A549 (cell line): ENCODE measurements around the gene AQP6. TPM values are rescaled to one million over a fixed set of nuclear protein-coding genes. Genes with fewer than 3 reads are reported as not detected.

Source experiments
- ATAC-seq, 2 experiments: fragments of 200-7000 bp in 1 of 2; fragments of >200 bp in 1 of 2; cut with Nextera tagmentation in 1 of 2; cut with Tn5 transposase in 1 of 2; 3 replicates each; pipeline versions ENCODE4 v1.8.0 to v1.9.1; 2018 to 2020; ENCODE audit warnings: mild to moderate bottlenecking in 1 of 2, moderate library complexity in 1 of 2
- CTCF ChIA-PET: fragments of 300-600 bp; sonication (Branson Sonifier 250); formaldehyde crosslinking; extraction: SDS; loops from one replicate; lab custom pipeline; 2021; ENCODE audit warnings: antibody characterized with exemption, inconsistent platforms; lab: Yijun Ruan, JAX
- POLR2A ChIA-PET: fragments of 350-600 bp; formaldehyde crosslinking; extraction: SDS; loops from one replicate; lab custom pipeline; 2021; ENCODE audit warnings: antibody characterized with exemption, inconsistent platforms; lab: Yijun Ruan, JAX
- DNase-seq, 2 experiments: peaks; one replicate each; pipeline versions ENCODE4 v3.0.0 to v3.0.0-alpha.2; 2011 to 2016; ENCODE audit warnings: low read depth in 1 of 2, low spot score in 1 of 2
- FAIRE-seq: peaks from 2 replicates; lab custom pipeline; 2011; peaks lifted over from hg19 to GRCh38; lab: Jason Lieb, UNC
- H3K27ac ChIP-seq, 2 experiments: fragments of >200 bp; sonication (Bioruptor Twin); formaldehyde crosslinking; 3 replicates each; pipeline ENCODE4 v1.5.1; 2016 to 2017
- H3K4me1 ChIP-seq: fragments of >200 bp; sonication (Bioruptor Twin); formaldehyde crosslinking; 3 replicates; pipeline ENCODE4 v1.6.1; 2016
- H3K4me2 ChIP-seq: fragments of >200 bp; sonication (Bioruptor Twin); formaldehyde crosslinking; 3 replicates; pipeline ENCODE4 v1.6.1; 2016
- H3K4me3 ChIP-seq: fragments of >200 bp; sonication (Bioruptor Twin); formaldehyde crosslinking; 3 replicates; pipeline ENCODE4 v1.5.1; 2016
- H3K9me3 ChIP-seq: fragments of >200 bp; sonication (Bioruptor Twin); formaldehyde crosslinking; 3 replicates; pipeline ENCODE4 v1.6.1; 2016
- CEBPB ChIP-seq, 2 experiments: fragments of >200 bp in 1 of 2; sonication (Bioruptor Twin) in 1 of 2; formaldehyde crosslinking in 1 of 2; IDR thresholded peaks; 2 replicates each; pipeline ENCODE4 v1.6.1; 2012 to 2016
- HDAC2 ChIP-seq: fragments of 200-600 bp; sonication (generic); IDR thresholded peaks from 2 replicates; pipeline ENCODE4 v1.6.1; 2016
- HOXB13 ChIP-seq: fragments of 250-450 bp; sonication (Bioruptor Pico); IDR thresholded peaks from 2 replicates; pipeline ENCODE4 v1.5.0; 2020; ENCODE audit warnings: low read depth, mild to moderate bottlenecking, moderate library complexity
- NFE2L2 ChIP-seq: fragments of 150-350 bp; conservative IDR thresholded peaks from 2 replicates; pipeline ENCODE4 v1.6.1; 2014; ENCODE audit warnings: low read length
- POLR2AphosphoS2 ChIP-seq: conservative IDR thresholded peaks from 2 replicates; pipeline ENCODE4 v1.6.1; 2012; ENCODE audit warnings: low read length, improper control_type of control experiment, inconsistent platforms
- RNF2 ChIP-seq: fragments of 200-600 bp; sonication (generic); IDR thresholded peaks from 2 replicates; pipeline ENCODE4 v1.6.1; 2016; ENCODE audit warnings: low read depth, mild to moderate bottlenecking, antibody characterized with exemption, moderate library complexity, borderline replicate concordance
- SREBF2 ChIP-seq: fragments of 450-650 bp; IDR thresholded peaks from 2 replicates; pipeline ENCODE4 v1.6.1; 2014; ENCODE audit warnings: mild to moderate bottlenecking, moderate library complexity
- TFCP2L1 ChIP-seq: fragments of 250-450 bp; sonication (Bioruptor Pico); IDR thresholded peaks from 2 replicates; pipeline ENCODE4 v1.5.0; 2021; ENCODE audit warnings: mild to moderate bottlenecking
- ZSCAN20 ChIP-seq: fragments of 250-450 bp; sonication (Bioruptor Pico); IDR thresholded peaks from 2 replicates; pipeline ENCODE4 v1.8.0; 2022; ENCODE audit warnings: mild to moderate bottlenecking, moderate library complexity
- WGBS: methylation state at CpG from one replicate; pipeline ENCODE4 v1.1.6; 2017; ENCODE audit errors: missing lambda C conversion rate; 5-methylcytosine and 5-hydroxymethylcytosine counted together
- polyA plus RNA-seq, 4 experiments: library from polyadenylated mRNA; depleted of rRNA in 3 of 4; stranded (reverse); fragments of >200 nt; fragmentation: RNase III in 1 of 4; extraction: RNeasy Plus Mini Kit Qiagen cat#74134 plus additional on column Dnase treatment in 1 of 4; gene quantifications; 2 replicates in 3 of 4; 3 replicates in 1 of 4; pipeline ENCODE4 v1.2.3, GENCODE V29; 2011 to 2017
- TF ChIP-seq, protein P1 (sequence below): fragments of 450-650 bp; IDR thresholded peaks from 2 replicates; pipeline ENCODE4 v1.6.1; 2014; ENCODE audit warnings: antibody characterized with exemption
- TF ChIP-seq, protein P2 (sequence below): fragments of 250-450 bp; sonication (Bioruptor Pico); IDR thresholded peaks from 2 replicates; pipeline ENCODE4 v1.5.0; 2020; ENCODE audit warnings: low read depth, mild to moderate bottlenecking, moderate library complexity
- TF ChIP-seq, protein P3 (sequence below): IDR thresholded peaks from 2 replicates; pipeline ENCODE4 v1.6.1; 2012
- TF ChIP-seq, protein P4 (sequence below): fragments of 200-600 bp; sonication (generic); IDR thresholded peaks from 2 replicates; pipeline ENCODE4 v1.6.1; 2016; ENCODE audit warnings: antibody characterized with exemption, mild to moderate bottlenecking, moderate library complexity
- TF ChIP-seq, protein P5 (sequence below): fragments of >200 bp; sonication (Bioruptor Twin); formaldehyde crosslinking; IDR thresholded peaks from 3 replicates; pipeline ENCODE4 v1.5.1; 2016

Gene AQP6
- polyA plus RNA-seq, 2 of the 4 experiments (the other 2 are of a cell fraction), result 0.05 TPM; not detected in 1

DNA sequence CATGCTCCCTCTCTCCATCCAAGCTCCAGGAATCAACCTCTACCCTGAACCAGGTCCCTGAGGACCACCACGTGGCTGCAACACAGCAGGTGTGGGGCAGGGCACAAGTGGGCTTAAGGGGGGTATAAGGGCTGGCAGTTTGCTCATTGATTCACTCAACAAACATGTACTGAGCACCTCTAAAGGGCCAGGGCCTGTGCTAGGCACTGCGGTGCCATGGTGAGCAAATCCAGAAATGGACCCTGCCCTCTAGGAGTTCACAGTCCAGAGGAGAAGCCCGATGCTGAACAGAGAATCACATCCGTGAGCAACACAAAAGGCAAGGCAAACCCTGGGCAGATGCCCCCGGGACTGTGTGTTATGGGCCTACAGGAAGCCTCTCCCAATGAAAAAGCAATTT, 28.7 kb upstream of the AQP6 start:
- Histone ChIP-seq H3K4me1 (0 out of 3 replicates have a peak, but pooled peaks cover 7% of the 10 kb centered on the region), H3K27ac (no peak overlapping the region), H3K4me2 (no peak overlapping the region), H3K4me3 (no peak overlapping the region), H3K9me3 (no peaks in the 10 kb centered on the region)
- TF ChIP-seq NFE2L2 (no peak), RNF2 (no peak), ZSCAN20 (no peak), HDAC2 (no peak), POLR2AphosphoS2 (no peak), HOXB13 (CRISPR knock-in tag) (no peak)
- TF ChIP-seq, protein P1, sequence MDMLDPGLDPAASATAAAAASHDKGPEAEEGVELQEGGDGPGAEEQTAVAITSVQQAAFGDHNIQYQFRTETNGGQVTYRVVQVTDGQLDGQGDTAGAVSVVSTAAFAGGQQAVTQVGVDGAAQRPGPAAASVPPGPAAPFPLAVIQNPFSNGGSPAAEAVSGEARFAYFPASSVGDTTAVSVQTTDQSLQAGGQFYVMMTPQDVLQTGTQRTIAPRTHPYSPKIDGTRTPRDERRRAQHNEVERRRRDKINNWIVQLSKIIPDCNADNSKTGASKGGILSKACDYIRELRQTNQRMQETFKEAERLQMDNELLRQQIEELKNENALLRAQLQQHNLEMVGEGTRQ, result no peak
- TF ChIP-seq, protein P2, sequence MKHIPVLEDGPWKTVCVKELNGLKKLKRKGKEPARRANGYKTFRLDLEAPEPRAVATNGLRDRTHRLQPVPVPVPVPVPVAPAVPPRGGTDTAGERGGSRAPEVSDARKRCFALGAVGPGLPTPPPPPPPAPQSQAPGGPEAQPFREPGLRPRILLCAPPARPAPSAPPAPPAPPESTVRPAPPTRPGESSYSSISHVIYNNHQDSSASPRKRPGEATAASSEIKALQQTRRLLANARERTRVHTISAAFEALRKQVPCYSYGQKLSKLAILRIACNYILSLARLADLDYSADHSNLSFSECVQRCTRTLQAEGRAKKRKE, result no peak
- TF ChIP-seq, protein P3, sequence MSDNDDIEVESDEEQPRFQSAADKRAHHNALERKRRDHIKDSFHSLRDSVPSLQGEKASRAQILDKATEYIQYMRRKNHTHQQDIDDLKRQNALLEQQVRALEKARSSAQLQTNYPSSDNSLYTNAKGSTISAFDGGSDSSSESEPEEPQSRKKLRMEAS, result no peak
- ChIA-PET POLR2A (no interaction called here), CTCF (interaction anchor here (1.5 to 5.4 kb wide), 5 partner anchors 15 to 126 kb away, joined by 5 to 33 read pairs (median 11); no protein-coding TSS in a partner anchor)
- WGBS, result 60% methylated on average over 5 of the region's 5 CpGs
- ATAC-seq, result no peak
- no peak for FAIRE-seq
- DNase-seq, result no peak

DNA sequence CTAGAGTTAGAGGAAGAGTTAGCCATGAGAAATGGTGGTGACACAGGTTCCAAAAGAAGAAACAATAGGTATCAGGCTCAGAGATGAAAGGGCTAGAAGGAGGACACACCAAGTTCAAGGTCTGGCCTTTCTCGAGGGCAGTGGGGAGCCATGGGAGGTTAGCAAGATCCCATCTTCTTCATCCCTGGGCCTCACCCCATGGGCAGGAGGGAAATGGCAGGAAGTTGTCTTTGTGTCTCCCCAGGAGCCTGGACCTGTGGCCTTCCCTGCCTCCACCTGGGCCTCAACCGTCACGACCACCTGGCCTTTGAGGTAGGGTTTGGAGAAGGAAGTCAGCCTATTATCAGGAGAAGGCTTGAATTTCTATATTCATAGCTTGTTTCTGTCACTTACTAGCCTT, 28.0 kb upstream of the AQP6 start:
- TF ChIP-seq TFCP2L1 (CRISPR knock-in tag) (no peak), CEBPB (IDR thresholded peaks at IDR 0.05) (no peak), SREBF2 (no peak)
- TF ChIP-seq, protein P2, result no peak
- TF ChIP-seq, protein P4, sequence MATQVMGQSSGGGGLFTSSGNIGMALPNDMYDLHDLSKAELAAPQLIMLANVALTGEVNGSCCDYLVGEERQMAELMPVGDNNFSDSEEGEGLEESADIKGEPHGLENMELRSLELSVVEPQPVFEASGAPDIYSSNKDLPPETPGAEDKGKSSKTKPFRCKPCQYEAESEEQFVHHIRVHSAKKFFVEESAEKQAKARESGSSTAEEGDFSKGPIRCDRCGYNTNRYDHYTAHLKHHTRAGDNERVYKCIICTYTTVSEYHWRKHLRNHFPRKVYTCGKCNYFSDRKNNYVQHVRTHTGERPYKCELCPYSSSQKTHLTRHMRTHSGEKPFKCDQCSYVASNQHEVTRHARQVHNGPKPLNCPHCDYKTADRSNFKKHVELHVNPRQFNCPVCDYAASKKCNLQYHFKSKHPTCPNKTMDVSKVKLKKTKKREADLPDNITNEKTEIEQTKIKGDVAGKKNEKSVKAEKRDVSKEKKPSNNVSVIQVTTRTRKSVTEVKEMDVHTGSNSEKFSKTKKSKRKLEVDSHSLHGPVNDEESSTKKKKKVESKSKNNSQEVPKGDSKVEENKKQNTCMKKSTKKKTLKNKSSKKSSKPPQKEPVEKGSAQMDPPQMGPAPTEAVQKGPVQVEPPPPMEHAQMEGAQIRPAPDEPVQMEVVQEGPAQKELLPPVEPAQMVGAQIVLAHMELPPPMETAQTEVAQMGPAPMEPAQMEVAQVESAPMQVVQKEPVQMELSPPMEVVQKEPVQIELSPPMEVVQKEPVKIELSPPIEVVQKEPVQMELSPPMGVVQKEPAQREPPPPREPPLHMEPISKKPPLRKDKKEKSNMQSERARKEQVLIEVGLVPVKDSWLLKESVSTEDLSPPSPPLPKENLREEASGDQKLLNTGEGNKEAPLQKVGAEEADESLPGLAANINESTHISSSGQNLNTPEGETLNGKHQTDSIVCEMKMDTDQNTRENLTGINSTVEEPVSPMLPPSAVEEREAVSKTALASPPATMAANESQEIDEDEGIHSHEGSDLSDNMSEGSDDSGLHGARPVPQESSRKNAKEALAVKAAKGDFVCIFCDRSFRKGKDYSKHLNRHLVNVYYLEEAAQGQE, result no peak
- TF ChIP-seq, protein P5, sequence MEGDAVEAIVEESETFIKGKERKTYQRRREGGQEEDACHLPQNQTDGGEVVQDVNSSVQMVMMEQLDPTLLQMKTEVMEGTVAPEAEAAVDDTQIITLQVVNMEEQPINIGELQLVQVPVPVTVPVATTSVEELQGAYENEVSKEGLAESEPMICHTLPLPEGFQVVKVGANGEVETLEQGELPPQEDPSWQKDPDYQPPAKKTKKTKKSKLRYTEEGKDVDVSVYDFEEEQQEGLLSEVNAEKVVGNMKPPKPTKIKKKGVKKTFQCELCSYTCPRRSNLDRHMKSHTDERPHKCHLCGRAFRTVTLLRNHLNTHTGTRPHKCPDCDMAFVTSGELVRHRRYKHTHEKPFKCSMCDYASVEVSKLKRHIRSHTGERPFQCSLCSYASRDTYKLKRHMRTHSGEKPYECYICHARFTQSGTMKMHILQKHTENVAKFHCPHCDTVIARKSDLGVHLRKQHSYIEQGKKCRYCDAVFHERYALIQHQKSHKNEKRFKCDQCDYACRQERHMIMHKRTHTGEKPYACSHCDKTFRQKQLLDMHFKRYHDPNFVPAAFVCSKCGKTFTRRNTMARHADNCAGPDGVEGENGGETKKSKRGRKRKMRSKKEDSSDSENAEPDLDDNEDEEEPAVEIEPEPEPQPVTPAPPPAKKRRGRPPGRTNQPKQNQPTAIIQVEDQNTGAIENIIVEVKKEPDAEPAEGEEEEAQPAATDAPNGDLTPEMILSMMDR, result no peak
- TF ChIP-seq, all 56 proteins: peak for 0
- Histone ChIP-seq H3K4me3 (no peak overlapping the region), H3K9me3 (no peaks in the 10 kb centered on the region), H3K4me1 (0 out of 3 replicates have a peak, but pooled peaks cover 7% of the 10 kb centered on the region), H3K4me2 (no peak overlapping the region), H3K27ac (no peak overlapping the region)
- FAIRE-seq (no peak), DNase-seq (no peak), ATAC-seq (no peak)
- CTCF ChIA-PET, result interaction anchor here (0.8 to 7.7 kb wide), 28 partner anchors 8 to 224 kb away, joined by 3 to 193 read pairs (median 8); partner anchors contain the start of gene AQP5
- POLR2A ChIA-PET, result interaction anchor here (1.3 kb wide), 1 partner anchor 203 kb away, joined by 7 read pairs; the partner anchor contains the start of gene TMBIM6
- 72% methylated on average over 3 of the region's 3 CpGs for WGBS
